ENCODE data around the gene ECHDC3.

Gene ECHDC3

GRCh38 chr10:11742009-11742778, at the start of gene ECHDC3:
ECHDC3 (plus strand) TSS chr10:11742382; CDS start chr10:11742577, 195 bp downstream.
- CTCF ChIA-PET = interaction anchor here (0.6 kb wide), 1 partner anchor 9 kb away, joined by 3 read pairs; no protein-coding TSS in a partner anchor
- peak; percentile 56 for DNase-seq

GRCh38 chr10:11693376-11693775, 48.8 kb upstream of the ECHDC3 start:
- peaks cover 10% of the 10 kb centered on the region for H3K4me1 Mint-ChIP-seq
- DNase-seq = no peak
- H3K4me3 Mint-ChIP-seq = no peak overlapping the region
- peaks cover 82% of the 10 kb centered on the region for H3K27me3 Mint-ChIP-seq
- H3K27ac Mint-ChIP-seq = no peak overlapping the region
- no peaks in the 10 kb centered on the region for H3K36me3 Mint-ChIP-seq
- H3K9me3 Mint-ChIP-seq = no peaks in the 10 kb centered on the region
- CTCF ChIA-PET = no interaction called here

More at GRCh38 chr10:11742009-11742778, at the start of gene ECHDC3:
- Mint-ChIP-seq H3K27me3 (peaks cover 79% of the 10 kb centered on the region), H3K36me3 (no peaks in the 10 kb centered on the region), H3K9me3 (peaks cover 14% of the 10 kb centered on the region), H3K4me3 (peak within 1 kb of the TSS; percentile 45), H3K4me1 (peaks cover 23% of the 10 kb centered on the region), H3K27ac (no peak within 1 kb of the TSS)

- DNase-seq = no peak
- H3K9me3 Mint-ChIP-seq = no peaks in the 10 kb centered on the region
- H3K4me1 Mint-ChIP-seq = peaks cover 7% of the 10 kb centered on the region
- H3K4me3 Mint-ChIP-seq = no peak overlapping the region
- CTCF ChIA-PET = no interaction called here
- no peaks in the 10 kb centered on the region for H3K36me3 Mint-ChIP-seq
- H3K27ac Mint-ChIP-seq = no peak overlapping the region
- peaks cover 67% of the 10 kb centered on the region for H3K27me3 Mint-ChIP-seq
Measured at GRCh38 chr10:11695779-11696178, 46.4 kb upstream of the ECHDC3 start.

GRCh38 chr10:11697718-11698527, 44.3 kb upstream of the ECHDC3 start:
- CTCF ChIA-PET = interaction anchor here (0.7 to 1.5 kb wide), 3 partner anchors 11 to 517 kb away, joined by 3 to 8 read pairs (median 4); no protein-coding TSS in a partner anchor
- peaks cover 63% of the 10 kb centered on the region for H3K27me3 Mint-ChIP-seq
- H3K9me3 Mint-ChIP-seq = no peaks in the 10 kb centered on the region
- H3K36me3 Mint-ChIP-seq = no peaks in the 10 kb centered on the region
- no peak overlapping the region for H3K4me3 Mint-ChIP-seq
- H3K4me1 Mint-ChIP-seq = peaks cover 7% of the 10 kb centered on the region
- DNase-seq = peak; percentile 48
- H3K27ac Mint-ChIP-seq = no peak overlapping the region

GRCh38 chr10:11698691-11699549, 43.3 kb upstream of the ECHDC3 start:
- Mint-ChIP-seq H3K36me3 (no peaks in the 10 kb centered on the region), H3K9me3 (no peaks in the 10 kb centered on the region), H3K4me1 (peaks cover 7% of the 10 kb centered on the region), H3K4me3 (no peak overlapping the region), H3K27ac (no peak overlapping the region), H3K27me3 (peaks cover 64% of the 10 kb centered on the region)
- CTCF ChIA-PET = interaction anchor here (0.7 to 1.5 kb wide), 4 partner anchors 10 to 518 kb away, joined by 3 to 8 read pairs (median 4); no protein-coding TSS in a partner anchor
- no peak for DNase-seq

GRCh38 chr10:11699550-11700097, 42.6 kb upstream of the ECHDC3 start:
- no peaks in the 10 kb centered on the region for H3K36me3 Mint-ChIP-seq
- DNase-seq = no peak
- H3K4me3 Mint-ChIP-seq = no peak overlapping the region
- peaks cover 68% of the 10 kb centered on the region for H3K27me3 Mint-ChIP-seq
- no peaks in the 10 kb centered on the region for H3K9me3 Mint-ChIP-seq
- H3K4me1 Mint-ChIP-seq = peaks cover 7% of the 10 kb centered on the region
- H3K27ac Mint-ChIP-seq = no peak overlapping the region
- CTCF ChIA-PET = interaction anchor here (0.8 to 1.5 kb wide), 2 partner anchors 11 to 58 kb away, joined by 5 to 8 read pairs; no protein-coding TSS in a partner anchor

GRCh38 chr10:11700539-11700938, 41.6 kb upstream of the ECHDC3 start:
- Mint-ChIP-seq H3K9me3 (no peaks in the 10 kb centered on the region), H3K4me3 (no peak overlapping the region), H3K36me3 (no peaks in the 10 kb centered on the region), H3K4me1 (peaks cover 7% of the 10 kb centered on the region), H3K27ac (no peak overlapping the region), H3K27me3 (peaks cover 68% of the 10 kb centered on the region)
- DNase-seq = no peak
- CTCF ChIA-PET = no interaction called here

GRCh38 chr10:11701451-11702095, 40.6 kb upstream of the ECHDC3 start:
- H3K27me3 Mint-ChIP-seq = peaks cover 68% of the 10 kb centered on the region

GRCh38 chr10:11702264-11702663, 39.9 kb upstream of the ECHDC3 start:
- Mint-ChIP-seq H3K27me3 (peaks cover 68% of the 10 kb centered on the region), H3K36me3 (peaks cover 2% of the 10 kb centered on the region), H3K4me3 (no peak overlapping the region), H3K9me3 (peaks cover 2% of the 10 kb centered on the region), H3K27ac (no peak overlapping the region), H3K4me1 (peaks cover 7% of the 10 kb centered on the region)
- CTCF ChIA-PET = no interaction called here
- no peak for DNase-seq

More at GRCh38 chr10:11701451-11702095, 40.6 kb upstream of the ECHDC3 start:
- H3K27ac Mint-ChIP-seq = no peak overlapping the region
- peaks cover 7% of the 10 kb centered on the region for H3K4me1 Mint-ChIP-seq
- no peak for DNase-seq
- peaks cover 2% of the 10 kb centered on the region for H3K36me3 Mint-ChIP-seq
- no peak overlapping the region for H3K4me3 Mint-ChIP-seq
- CTCF ChIA-PET = interaction anchor here (0.7 to 1.2 kb wide), 2 partner anchors 29 to 56 kb away, joined by 3 to 4 read pairs; no protein-coding TSS in a partner anchor
- H3K9me3 Mint-ChIP-seq = peaks cover 2% of the 10 kb centered on the region

- CTCF ChIA-PET = no interaction called here
- peaks cover 2% of the 10 kb centered on the region for H3K36me3 Mint-ChIP-seq
Measured at GRCh38 chr10:11704092-11704491, 38.1 kb upstream of the ECHDC3 start.

GRCh38 chr10:11705722-11706121, 36.5 kb upstream of the ECHDC3 start:
- no peak overlapping the region for H3K27ac Mint-ChIP-seq
- H3K9me3 Mint-ChIP-seq = peaks cover 4% of the 10 kb centered on the region
- DNase-seq = no peak
- H3K4me3 Mint-ChIP-seq = no peak overlapping the region
- CTCF ChIA-PET = no interaction called here
- peaks cover 94% of the 10 kb centered on the region for H3K27me3 Mint-ChIP-seq
- H3K36me3 Mint-ChIP-seq = peaks cover 2% of the 10 kb centered on the region
- peaks cover 13% of the 10 kb centered on the region for H3K4me1 Mint-ChIP-seq

More at GRCh38 chr10:11704092-11704491, 38.1 kb upstream of the ECHDC3 start:
- no peaks in the 10 kb centered on the region for H3K4me1 Mint-ChIP-seq
- no peak for DNase-seq
- H3K27me3 Mint-ChIP-seq = peaks cover 81% of the 10 kb centered on the region
- peaks cover 2% of the 10 kb centered on the region for H3K9me3 Mint-ChIP-seq
- H3K4me3 Mint-ChIP-seq = no peak overlapping the region
- no peak overlapping the region for H3K27ac Mint-ChIP-seq

GRCh38 chr10:11706895-11707567, 35.2 kb upstream of the ECHDC3 start:
- H3K9me3 Mint-ChIP-seq = peaks cover 4% of the 10 kb centered on the region
- peaks cover 98% of the 10 kb centered on the region for H3K27me3 Mint-ChIP-seq
- no peak overlapping the region for H3K27ac Mint-ChIP-seq
- peaks cover 24% of the 10 kb centered on the region for H3K4me1 Mint-ChIP-seq
- no peak for DNase-seq
- H3K36me3 Mint-ChIP-seq = peaks cover 2% of the 10 kb centered on the region
- CTCF ChIA-PET = no interaction called here
- H3K4me3 Mint-ChIP-seq = no peak overlapping the region
